HEK293 (cell line): Measurements from ENCODE around the gene HCN4.
A peak's percentile ranks its signal among the peaks of the same experiment; 100 is the strongest.

Experiments used
- CTCF ChIA-PET: fragments of 350-600 bp; formaldehyde crosslinking; extraction: SDS; loops from one replicate; lab custom pipeline; 2021; ENCODE audit warnings: antibody characterized with exemption; lab: Yijun Ruan, JAX
- POLR2A ChIA-PET: fragments of 300-600 bp; formaldehyde crosslinking; extraction: SDS; loops from one replicate; lab custom pipeline; 2020; ENCODE audit warnings: antibody characterized with exemption, inconsistent platforms; lab: Yijun Ruan, JAX
- H3K27ac ChIP-seq: fragments of 200-500 bp; sonication (Bioruptor generic); 2 replicates; pipeline ENCODE4 v1.5.1; 2014; ENCODE audit warnings: low read depth, low read length, control low read depth, inconsistent platforms; ENCODE audit errors: extremely low read depth
- H3K36me3 ChIP-seq, 2 experiments: fragments of 200-500 bp in 1 of 2; sonication (Bioruptor generic) in 1 of 2; 1 replicate in 1 of 2; 2 replicates in 1 of 2; pipeline ENCODE4 v1.5.1; 2014 to 2017; ENCODE audit warnings: inconsistent platforms in 2 of 2, low read length in 2 of 2; ENCODE audit not compliant: control insufficient read depth in 2 of 2, insufficient read depth in 1 of 2
- H3K4me1 ChIP-seq: fragments of 200-500 bp; sonication (Bioruptor generic); 2 replicates; pipeline ENCODE4 v1.5.1; 2014; ENCODE audit warnings: mild to moderate bottlenecking, low read length, inconsistent platforms; ENCODE audit not compliant: control insufficient read depth, insufficient read depth
- H3K4me3 ChIP-seq: 2 replicates; pipeline ENCODE4 v1.5.1; 2011; ENCODE audit warnings: low read depth, mild to moderate bottlenecking, control low read depth, low read length, moderate library complexity
- H3K9me3 ChIP-seq: fragments of 200-500 bp; sonication (Bioruptor generic); 2 replicates; pipeline ENCODE4 v1.5.1; 2014; ENCODE audit warnings: low read depth, low read length, inconsistent platforms; ENCODE audit not compliant: control insufficient read depth, insufficient read depth
- BCL11B ChIP-seq: fragments of 450-650 bp; formaldehyde crosslinking; IDR thresholded peaks from 2 replicates; pipeline ENCODE4 v1.5.1; 2016; ENCODE audit warnings: low read depth, missing biosample characterization, missing genetic modification characterization
- GLI2 ChIP-seq: fragments of 450-650 bp; formaldehyde crosslinking; IDR thresholded peaks from 2 replicates; pipeline ENCODE4; 2017; ENCODE audit warnings: missing biosample characterization, missing genetic modification characterization, low read depth, borderline replicate concordance
- GLIS2 ChIP-seq: fragments of 450-650 bp; formaldehyde crosslinking; IDR thresholded peaks from 2 replicates; pipeline ENCODE4 v1.5.1; 2016; ENCODE audit warnings: missing biosample characterization, missing genetic modification characterization
- PATZ1 ChIP-seq: fragments of 450-650 bp; formaldehyde crosslinking; IDR thresholded peaks from 2 replicates; pipeline ENCODE4 v1.5.1; 2016; ENCODE audit warnings: missing biosample characterization, missing genetic modification characterization
- PBX3 ChIP-seq: sonication (generic); formaldehyde crosslinking; IDR thresholded peaks from 2 replicates; pipeline ENCODE4 v1.8.1; 2022; ENCODE audit warnings: mild to moderate bottlenecking, moderate library complexity, missing genetic modification reagents
- PRDM2 ChIP-seq: fragments of 450-650 bp; formaldehyde crosslinking; IDR thresholded peaks from 2 replicates; pipeline ENCODE4 v1.5.1; 2016; ENCODE audit warnings: missing biosample characterization, missing genetic modification characterization, borderline replicate concordance
- SALL2 ChIP-seq: fragments of 450-650 bp; formaldehyde crosslinking; IDR thresholded peaks from 2 replicates; pipeline ENCODE4 v1.5.0; 2017; ENCODE audit warnings: missing biosample characterization, mild to moderate bottlenecking, missing genetic modification characterization, borderline replicate concordance
- SCRT2 ChIP-seq: fragments of 450-650 bp; formaldehyde crosslinking; IDR thresholded peaks from 2 replicates; pipeline ENCODE4 v1.5.1; 2016; ENCODE audit warnings: missing biosample characterization, missing genetic modification characterization
- ZBTB48 ChIP-seq: fragments of 450-650 bp; formaldehyde crosslinking; IDR thresholded peaks from 2 replicates; pipeline ENCODE4 v1.5.1; 2016; ENCODE audit warnings: missing biosample characterization, missing genetic modification characterization
- ZBTB7A ChIP-seq: fragments of 450-650 bp; formaldehyde crosslinking; IDR thresholded peaks from 2 replicates; pipeline ENCODE4 v1.5.1; 2016; ENCODE audit warnings: low read depth, missing biosample characterization, missing genetic modification characterization
- ZFP41 ChIP-seq: fragments of 450-650 bp; formaldehyde crosslinking; IDR thresholded peaks from 2 replicates; pipeline ENCODE4 v1.5.1; 2016; ENCODE audit warnings: missing biosample characterization, missing genetic modification characterization, borderline replicate concordance
- ZNF140 ChIP-seq: fragments of 450-650 bp; formaldehyde crosslinking; IDR thresholded peaks from 2 replicates; pipeline ENCODE4 v1.5.1; 2016; ENCODE audit warnings: missing biosample characterization, missing genetic modification characterization
- ZNF155 ChIP-seq: fragments of 450-650 bp; formaldehyde crosslinking; IDR thresholded peaks from 2 replicates; pipeline ENCODE4 v1.5.1; 2016; ENCODE audit warnings: missing biosample characterization, missing genetic modification characterization
- ZNF19 ChIP-seq: fragments of 450-650 bp; formaldehyde crosslinking; IDR thresholded peaks from 2 replicates; pipeline ENCODE4; 2016; ENCODE audit warnings: missing biosample characterization, missing genetic modification characterization, low read depth
- ZNF202 ChIP-seq: fragments of 450-650 bp; formaldehyde crosslinking; IDR thresholded peaks from 2 replicates; pipeline ENCODE4 v1.5.1; 2016; ENCODE audit warnings: missing biosample characterization, missing genetic modification characterization, borderline replicate concordance
- ZNF398 ChIP-seq: fragments of 450-650 bp; formaldehyde crosslinking; IDR thresholded peaks from 2 replicates; pipeline ENCODE4 v1.5.1; 2017; ENCODE audit warnings: missing biosample characterization, missing genetic modification characterization
- ZNF513 ChIP-seq: fragments of 450-650 bp; IDR thresholded peaks from 2 replicates; pipeline ENCODE4 v1.5.1; 2018; ENCODE audit warnings: missing biosample characterization, missing genetic modification characterization
- ZNF548 ChIP-seq: fragments of 450-650 bp; formaldehyde crosslinking; IDR thresholded peaks from 2 replicates; pipeline ENCODE4 v1.5.1; 2016; ENCODE audit warnings: missing biosample characterization, missing genetic modification characterization
- ZNF580 ChIP-seq: fragments of 450-650 bp; formaldehyde crosslinking; IDR thresholded peaks from 2 replicates; pipeline ENCODE4 v1.5.1; 2016; ENCODE audit warnings: missing biosample characterization, missing genetic modification characterization
- ZNF664 ChIP-seq: fragments of 450-650 bp; formaldehyde crosslinking; IDR thresholded peaks from 2 replicates; pipeline ENCODE4 v1.5.1; 2016; ENCODE audit warnings: missing biosample characterization, missing genetic modification characterization
- ZNF830 ChIP-seq: fragments of 450-650 bp; IDR thresholded peaks from 2 replicates; pipeline ENCODE4 v1.5.0; 2018; ENCODE audit warnings: missing biosample characterization, missing genetic modification characterization, low read depth, mild to moderate bottlenecking, moderate library complexity
- ZSCAN30 ChIP-seq: fragments of 450-650 bp; IDR thresholded peaks from 2 replicates; pipeline ENCODE4 v1.5.1; 2018; ENCODE audit warnings: missing biosample characterization, mild to moderate bottlenecking, missing genetic modification characterization, moderate library complexity

The HCN4 gene

GRCh38 chr15:73367624-73368300 lies 996 bp downstream of the HCN4 start:
- Histone ChIP-seq H3K27ac (no peak overlapping the region; the same call in 1 of the 2 replicates), H3K4me1 (peaks cover 2% of the 10 kb centered on the region; the same call in 1 of the 2 replicates), H3K36me3 (no peaks in the 10 kb centered on the region), H3K9me3 (no peaks in the 10 kb centered on the region)
- ChIA-PET CTCF (interaction anchor here (0.6 kb wide), 1 partner anchor 58 kb away, joined by 3 read pairs; no protein-coding TSS in a partner anchor), POLR2A (interaction anchor here (1.1 kb wide), 1 partner anchor 28 kb away, joined by 4 read pairs; no protein-coding TSS in a partner anchor)
- TF ChIP-seq GLI2 (tag by site-specific recombination) = no peak
- no peak for TF ChIP-seq PRDM2
- TF ChIP-seq ZNF19 (tag by site-specific recombination) = no peak
- TF ChIP-seq ZNF830 (tag by site-specific recombination) = no peak
- no peak for TF ChIP-seq ZNF155 (tag by site-specific recombination)
- no peak for TF ChIP-seq ZNF202 (tag by site-specific recombination)
- 0 out of 2 replicates have a peak, but pooled peaks have one; percentile 16 for TF ChIP-seq ZNF398 (tag by site-specific recombination)
- 0 out of 2 replicates have a peak, but pooled peaks have one; percentile 18 for TF ChIP-seq ZNF513
- no peak for TF ChIP-seq ZFP41 (tag by site-specific recombination)
- TF ChIP-seq ZBTB7A (tag by site-specific recombination) = no peak
- TF ChIP-seq ZSCAN30 = peak; percentile 56; the same call in 1 of the 2 replicates
- no peak for TF ChIP-seq ZNF580 (tag by site-specific recombination)
- TF ChIP-seq ZNF140 = no peak
- TF ChIP-seq ZNF664 (tag by site-specific recombination) = no peak
- TF ChIP-seq SALL2 = no peak
- no peak for TF ChIP-seq BCL11B (tag by site-specific recombination)
- TF ChIP-seq ZBTB48 = no peak
- no peak for TF ChIP-seq GLIS2 (tag by site-specific recombination)
- TF ChIP-seq ZNF548 (tag by site-specific recombination) = no peak
- peak; percentile 57 for TF ChIP-seq SCRT2 (tag by site-specific recombination)
- TF ChIP-seq PBX3 (CRISPR knock-in tag) = 0 out of 2 replicates have a peak, but pooled peaks have one; percentile 22
- TF ChIP-seq PATZ1 (tag by site-specific recombination) = peak; percentile 31; the same call in 1 of the 2 replicates
- TF ChIP-seq, all 188 proteins: peak for 6
- H3K4me3 ChIP-seq = peak overlapping the region; percentile 47
